ENCODE measurements around the gene TMBIM6.

DNA sequence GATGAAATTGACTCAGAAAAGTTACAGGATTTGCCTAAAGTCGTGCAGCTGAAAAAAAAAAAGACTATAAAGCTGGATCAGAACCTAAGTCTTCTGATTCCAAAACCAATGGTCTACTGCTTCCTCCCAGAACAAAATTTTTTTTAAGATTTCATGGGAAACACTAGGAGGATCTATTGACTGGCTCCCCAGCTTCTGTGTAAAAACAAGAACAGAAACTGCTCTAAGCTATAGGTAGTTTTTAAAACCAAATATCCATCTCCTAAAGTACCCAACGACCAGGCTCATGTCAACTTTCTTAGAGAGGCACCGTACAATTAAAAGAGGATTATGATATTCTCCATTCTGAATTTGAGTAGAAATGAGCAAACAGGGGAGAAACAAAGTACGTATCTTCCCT is 43.5 kb upstream of the TMBIM6 start:
- TF ChIP-seq, protein P1, sequence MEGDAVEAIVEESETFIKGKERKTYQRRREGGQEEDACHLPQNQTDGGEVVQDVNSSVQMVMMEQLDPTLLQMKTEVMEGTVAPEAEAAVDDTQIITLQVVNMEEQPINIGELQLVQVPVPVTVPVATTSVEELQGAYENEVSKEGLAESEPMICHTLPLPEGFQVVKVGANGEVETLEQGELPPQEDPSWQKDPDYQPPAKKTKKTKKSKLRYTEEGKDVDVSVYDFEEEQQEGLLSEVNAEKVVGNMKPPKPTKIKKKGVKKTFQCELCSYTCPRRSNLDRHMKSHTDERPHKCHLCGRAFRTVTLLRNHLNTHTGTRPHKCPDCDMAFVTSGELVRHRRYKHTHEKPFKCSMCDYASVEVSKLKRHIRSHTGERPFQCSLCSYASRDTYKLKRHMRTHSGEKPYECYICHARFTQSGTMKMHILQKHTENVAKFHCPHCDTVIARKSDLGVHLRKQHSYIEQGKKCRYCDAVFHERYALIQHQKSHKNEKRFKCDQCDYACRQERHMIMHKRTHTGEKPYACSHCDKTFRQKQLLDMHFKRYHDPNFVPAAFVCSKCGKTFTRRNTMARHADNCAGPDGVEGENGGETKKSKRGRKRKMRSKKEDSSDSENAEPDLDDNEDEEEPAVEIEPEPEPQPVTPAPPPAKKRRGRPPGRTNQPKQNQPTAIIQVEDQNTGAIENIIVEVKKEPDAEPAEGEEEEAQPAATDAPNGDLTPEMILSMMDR (IDR thresholded peaks at IDR 0.05), result no peak
- TF ChIP-seq POLR2A (IDR thresholded peaks at IDR 0.05), result no peak
- TF ChIP-seq POLR2AphosphoS5 (IDR thresholded peaks at IDR 0.05), result no peak
- TF ChIP-seq EP300 (IDR thresholded peaks at IDR 0.05), result no peak
